Measurements from ENCODE around the gene CCT6B. TPM values are rescaled to one million over a fixed set of nuclear protein-coding genes. Genes with fewer than 3 reads are reported as not detected.

Gene CCT6B
- total RNA-seq, 1 experiment from 2014 or later = 3.7 TPM

- BruUV-seq (replicated peaks) = no TSS peak
- CTCF ChIA-PET = no interaction called here
- DNase-seq = no peak
- H3K36me3 ChIP-seq (ENCODE audit: low read depth) = no peaks in the 10 kb centered on the region
- H4K20me1 ChIP-seq (ENCODE audit: insufficient read depth) = no peaks in the 10 kb centered on the region; the same call in 1 of the 2 replicates
- intact Hi-C loops (cut with micrococcal nuclease; ENCODE audit: unreplicated experiment) = no loop called here
- H3K79me2 ChIP-seq (ENCODE audit: low read depth) = no peaks in the 10 kb centered on the region
- H3F3A ChIP-seq (ENCODE audit: insufficient read depth, low read depth) = no peaks in the 10 kb centered on the region
- H3K9me3 ChIP-seq (ENCODE audit: insufficient read depth, low read depth) = no peaks in the 10 kb centered on the region; the same call in 1 of the 2 replicates
- H3K27ac ChIP-seq = no peak overlapping the region
- no peak overlapping the region for H3K4me2 ChIP-seq
- POLR2A ChIA-PET (ENCODE audit: unreplicated experiment) = no interaction called here
- H3K27me3 ChIP-seq (ENCODE audit: insufficient read depth, low read depth) = peaks cover 67% of the 10 kb centered on the region
- no peak for TF ChIP-seq EZH2 (IDR thresholded peaks at IDR 0.05; ENCODE audit: low read depth)
- no peak for TF ChIP-seq CTCF (conservative IDR thresholded peaks at IDR 0.05)
- H3K4me3 ChIP-seq = no peak overlapping the region
- H2AFZ ChIP-seq = no peak overlapping the region
- no peaks in the 10 kb centered on the region for H3K4me1 ChIP-seq (replicated peaks; ENCODE audit: insufficient read depth)
- no peaks in the 10 kb centered on the region for H3K9me2 ChIP-seq (ENCODE audit: insufficient read depth)
These were observed 76.7 kb downstream of the CCT6B start for GRCh38 chr17:34884597-34884996.

GRCh38 chr17:34883106-34884000, 77.9 kb downstream of the CCT6B start:
- no peaks in the 10 kb centered on the region; the same call in 1 of the 2 replicates for H4K20me1 ChIP-seq (ENCODE audit: insufficient read depth)
- ChIA-PET CTCF (no interaction called here), POLR2A (ENCODE audit: unreplicated experiment) (no interaction called here)
- H3K79me2 ChIP-seq (ENCODE audit: low read depth) = no peaks in the 10 kb centered on the region
- no TSS peak for BruUV-seq (replicated peaks)
- no peaks in the 10 kb centered on the region for H3F3A ChIP-seq (ENCODE audit: insufficient read depth, low read depth)
- intact Hi-C loops (cut with micrococcal nuclease; ENCODE audit: unreplicated experiment) = no loop called here
- no peaks in the 10 kb centered on the region; the same call in 1 of the 2 replicates for H3K9me3 ChIP-seq (ENCODE audit: insufficient read depth, low read depth)
- H3K36me3 ChIP-seq (ENCODE audit: low read depth) = no peaks in the 10 kb centered on the region
- H3K9me2 ChIP-seq (ENCODE audit: insufficient read depth) = no peaks in the 10 kb centered on the region
- H3K4me2 ChIP-seq = no peak overlapping the region
- no peaks in the 10 kb centered on the region for H3K4me1 ChIP-seq (replicated peaks; ENCODE audit: insufficient read depth)
- H3K27ac ChIP-seq = no peak overlapping the region
- peaks cover 59% of the 10 kb centered on the region for H3K27me3 ChIP-seq (ENCODE audit: insufficient read depth, low read depth)
- no peak overlapping the region for H2AFZ ChIP-seq
- TF ChIP-seq EZH2 (IDR thresholded peaks at IDR 0.05; ENCODE audit: low read depth) (no peak), CTCF (conservative IDR thresholded peaks at IDR 0.05) (no peak)
- no peak for DNase-seq
- H3K4me3 ChIP-seq = no peak overlapping the region

- Histone ChIP-seq H4K20me1 (ENCODE audit: insufficient read depth) (no peaks in the 10 kb centered on the region), H3K9me3 (ENCODE audit: insufficient read depth, low read depth) (no peaks in the 10 kb centered on the region), H3K9me2 (ENCODE audit: insufficient read depth) (no peaks in the 10 kb centered on the region), H3K4me1 (replicated peaks; ENCODE audit: insufficient read depth) (no peaks in the 10 kb centered on the region), H3K4me3 (no peak overlapping the region), H3K79me2 (ENCODE audit: low read depth) (no peaks in the 10 kb centered on the region), H3F3A (ENCODE audit: insufficient read depth, low read depth) (no peaks in the 10 kb centered on the region), H2AFZ (no peak overlapping the region), H3K27ac (no peak overlapping the region), H3K27me3 (ENCODE audit: insufficient read depth, low read depth) (peaks cover 35% of the 10 kb centered on the region), H3K4me2 (no peak overlapping the region), H3K36me3 (ENCODE audit: low read depth) (no peaks in the 10 kb centered on the region)
- no TSS peak for BruUV-seq (replicated peaks)
- no peak for TF ChIP-seq EZH2 (IDR thresholded peaks at IDR 0.05; ENCODE audit: low read depth)
- DNase-seq = no peak
- ChIA-PET CTCF (no interaction called here), POLR2A (ENCODE audit: unreplicated experiment) (no interaction called here)
- intact Hi-C loops (cut with micrococcal nuclease; ENCODE audit: unreplicated experiment) = no loop called here
These were observed 82.1 kb downstream of the CCT6B start for GRCh38 chr17:34879146-34879545.

Other genes starting within 250 kb of the CCT6B start
- 13.6 and 13.9 TPM in 2 replicates for gene ZNF830, start 80 bp upstream of the CCT6B start, total RNA-seq (2021)
- 25.0 and 25.5 TPM in 2 replicates for gene LIG3, start 19.1 kb upstream of the CCT6B start, total RNA-seq (2021)
- 36.7 and 38.1 TPM in 2 replicates for gene RFFL, start 102.2 kb upstream of the CCT6B start, total RNA-seq (2021)
- 7.8 and 9.7 TPM in 2 replicates for gene RAD51D, start 158.4 kb upstream of the CCT6B start, total RNA-seq (2021)
- gene FNDC8, start 160.2 kb upstream of the CCT6B start, total RNA-seq (2021) = not detected in 2 replicates
- 16.4 and 20.8 TPM in 2 replicates for gene NLE1, start 180.8 kb upstream of the CCT6B start, total RNA-seq (2021)
- not detected in 2 replicates for gene UNC45B, start 186.4 kb upstream of the CCT6B start, total RNA-seq (2021)
- gene SLC35G3, start 232.9 kb upstream of the CCT6B start, total RNA-seq (2021) = not detected in 2 replicates